CD4-positive, CD25-positive, alpha-beta regulatory T cell (primary cell): ENCODE measurements around the gene CNOT6. TPM values are rescaled to one million over a fixed set of nuclear protein-coding genes. Genes with fewer than 3 reads are reported as not detected.

Experiments used
- ATAC-seq, 2 donors: fragments of 150-1000 bp; cut with Tn5 transposase; one replicate each; pipeline ENCODE4 v1.10.0; 2021; ENCODE audit warnings: low read depth in 2 of 2, moderate number of reproducible peaks in 2 of 2, moderate library complexity in 1 of 2
- DNase-seq, 3 donors: peaks; one replicate each; pipeline versions ENCODE4 v3.0.0 to v3.0.0-alpha.2; 2012 to 2022; ENCODE audit warnings: mixed read lengths in 1 of 3
- H3K27ac ChIP-seq: one replicate; pipeline ENCODE4 v1.7.0; 2013; ENCODE audit warnings: mild to moderate bottlenecking, low read length; ENCODE audit not compliant: insufficient read depth, poor library complexity, severe bottlenecking
- H3K27me3 ChIP-seq: one replicate; pipeline ENCODE4 v1.7.0; 2013; ENCODE audit warnings: low read length; ENCODE audit not compliant: control insufficient read depth, insufficient read depth
- H3K36me3 ChIP-seq: one replicate; pipeline ENCODE4 v1.7.0; 2013; ENCODE audit warnings: mild to moderate bottlenecking, low read length, moderate library complexity; ENCODE audit not compliant: control insufficient read depth, insufficient read depth
- H3K4me1 ChIP-seq: 2 replicates; pipeline ENCODE4 v1.7.0; 2013; ENCODE audit warnings: mild to moderate bottlenecking, low read length; ENCODE audit not compliant: insufficient read depth, control insufficient read depth, poor library complexity, severe bottlenecking
- H3K4me3 ChIP-seq: one replicate; pipeline ENCODE4 v1.7.0; 2013; ENCODE audit warnings: low read depth, mild to moderate bottlenecking, low read length, moderate library complexity
- H3K9me3 ChIP-seq, 2 experiments: 1 replicate in 1 of 2; 2 replicates in 1 of 2; pipeline ENCODE4 v1.7.0; 2013; ENCODE audit warnings: low read length in 2 of 2, mild to moderate bottlenecking in 1 of 2, moderate library complexity in 1 of 2; ENCODE audit not compliant: control insufficient read depth in 2 of 2
- H3K27ac Mint-ChIP-seq, 3 donors: one replicate each; pipeline ENCODE4 v1.8.0; 2020 to 2022; ENCODE audit warnings: mild to moderate bottlenecking in 3 of 3, mixed read lengths in 3 of 3, moderate library complexity in 2 of 3
- H3K27me3 Mint-ChIP-seq: one replicate; pipeline ENCODE4 v1.8.0; 2022; ENCODE audit warnings: mild to moderate bottlenecking, mixed read lengths
- H3K36me3 Mint-ChIP-seq: one replicate; pipeline ENCODE4 v1.8.0; 2020; ENCODE audit warnings: mixed read lengths
- H3K4me1 Mint-ChIP-seq, 4 donors: one replicate each; pipeline ENCODE4 v1.8.0; 2020 to 2022; ENCODE audit warnings: mixed read lengths in 4 of 4, mild to moderate bottlenecking in 1 of 4
- H3K4me3 Mint-ChIP-seq, 4 donors: one replicate each; pipeline ENCODE4 v1.8.0; 2020 to 2022; ENCODE audit warnings: mild to moderate bottlenecking in 4 of 4, mixed read lengths in 4 of 4, moderate library complexity in 3 of 4
- H3K9me3 Mint-ChIP-seq, 7 donors: one replicate each; pipeline ENCODE4 v1.8.0; 2020 to 2022; ENCODE audit warnings: mixed read lengths in 7 of 7, mild to moderate bottlenecking in 3 of 7, moderate library complexity in 2 of 7
- polyA plus RNA-seq, 4 donors: library from polyadenylated mRNA; unstranded; fragments of 300-500 nt; fragmentation: Illumina TruSeq; gene quantifications; one replicate each; pipeline ENCODE4 v1.2.3, GENCODE V29; 2021
- total RNA-seq: library from RNA; stranded (reverse); gene quantifications from one replicate; pipeline ENCODE4 v1.2.3, GENCODE V29; 2022

The CNOT6 gene
- total and polyA plus RNA-seq, 5 donors from 2014 or later: 7.6 to 22.8 (median 9.0) TPM

DNA sequence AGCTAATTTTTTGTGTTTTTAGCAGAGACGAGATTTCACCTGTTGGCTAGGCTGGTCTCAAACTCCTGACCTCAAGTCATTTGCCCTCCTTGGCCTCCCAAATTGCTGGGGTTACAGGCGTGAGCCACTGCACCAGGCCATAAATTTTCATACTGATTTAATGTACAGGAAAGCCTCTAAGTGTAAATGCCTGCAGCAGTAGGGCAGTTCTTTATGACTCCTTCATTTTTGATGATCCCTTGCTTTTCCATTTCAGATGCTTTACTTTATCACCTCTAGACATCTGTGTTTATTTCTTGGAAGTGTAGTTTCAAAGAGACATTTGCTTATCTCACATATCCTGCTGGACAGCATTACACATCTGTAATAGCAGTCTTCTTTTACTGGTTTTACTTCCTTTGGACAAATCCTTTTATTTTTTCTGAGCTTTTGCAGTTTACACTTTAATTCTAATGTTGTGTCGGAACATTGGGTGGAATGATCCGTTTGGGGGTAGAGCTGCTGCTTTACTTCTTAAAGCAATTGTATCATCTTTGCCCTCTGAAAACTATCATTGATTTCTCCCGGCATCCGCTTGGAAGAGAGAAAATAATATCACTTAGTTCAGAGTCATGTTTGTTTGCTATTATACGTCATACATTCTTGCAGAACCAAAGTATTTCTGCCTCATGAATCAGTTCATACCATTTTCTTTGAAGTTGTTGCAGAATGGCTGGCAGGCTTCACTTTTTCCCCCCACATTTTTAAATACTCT is 61.2 kb downstream of the CNOT6 start:
- Mint-ChIP-seq H3K36me3 (peaks cover 54% of the 10 kb centered on the region), H3K9me3 (no peaks in the 10 kb centered on the region), H3K4me1 (peaks cover 20 to 42% (median 25%) of the 10 kb centered on the region in 4 donors), H3K27me3 (no peaks in the 10 kb centered on the region), H3K4me3 (no peak overlapping the region), H3K27ac (peak overlapping the region in 1 of 3 donors; percentile 32)
- Histone ChIP-seq H3K4me3 (no peak overlapping the region), H3K27ac (no peak overlapping the region), H3K36me3 (peaks cover 51% of the 10 kb centered on the region), H3K27me3 (no peaks in the 10 kb centered on the region), H3K4me1 (no peaks in the 10 kb centered on the region), H3K9me3 (no peaks in the 10 kb centered on the region)
- ATAC-seq (no peak), DNase-seq (no peak)

DNA sequence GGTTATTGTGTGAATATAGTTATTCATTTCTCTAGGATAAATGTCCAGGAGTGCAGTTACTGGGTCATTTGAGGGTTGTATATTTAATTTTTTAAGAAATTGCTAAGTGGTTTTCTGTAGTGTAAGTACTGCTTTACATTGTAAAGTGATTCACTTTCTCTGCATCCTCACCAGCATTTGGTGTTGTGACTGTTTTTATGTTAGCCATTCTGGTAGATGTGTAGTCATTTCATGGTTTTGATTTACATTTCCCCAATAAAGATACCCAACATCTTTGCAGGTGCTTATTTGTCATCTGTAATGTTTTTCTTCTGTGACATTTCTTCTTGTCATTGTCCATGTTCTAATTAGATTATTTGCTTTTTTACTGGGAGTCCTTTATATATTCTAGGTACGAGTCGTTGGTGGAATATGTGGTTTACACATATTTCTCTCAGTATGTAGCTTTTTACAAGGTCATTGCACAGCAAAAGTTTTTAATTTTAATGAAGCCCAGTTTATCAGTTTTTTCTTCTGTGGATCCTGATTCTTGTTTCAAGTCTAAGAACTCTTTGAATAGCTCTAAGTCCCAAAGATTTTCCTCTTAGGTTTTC is 63.1 kb downstream of the CNOT6 start:
- H3K9me3 Mint-ChIP-seq: no peaks in the 10 kb centered on the region
- H3K27me3 Mint-ChIP-seq: no peaks in the 10 kb centered on the region
- Histone ChIP-seq H3K36me3 (peaks cover 39% of the 10 kb centered on the region), H3K4me1 (no peaks in the 10 kb centered on the region), H3K27ac (no peak overlapping the region), H3K4me3 (no peak overlapping the region), H3K27me3 (no peaks in the 10 kb centered on the region), H3K9me3 (no peaks in the 10 kb centered on the region)
- DNase-seq (peak in 1 of 3 donors; percentile 34), ATAC-seq (no peak)
- peaks cover 32 to 47% (median 36%) of the 10 kb centered on the region in 4 donors for H3K4me1 Mint-ChIP-seq
- H3K27ac Mint-ChIP-seq: no peak overlapping the region
- peaks cover 68% of the 10 kb centered on the region for H3K36me3 Mint-ChIP-seq
- H3K4me3 Mint-ChIP-seq: no peak overlapping the region

- Mint-ChIP-seq H3K9me3 (no peaks in the 10 kb centered on the region), H3K27ac (no peak overlapping the region), H3K4me1 (peaks cover 32 to 47% (median 38%) of the 10 kb centered on the region in 4 donors), H3K27me3 (no peaks in the 10 kb centered on the region), H3K4me3 (no peak overlapping the region), H3K36me3 (peaks cover 61% of the 10 kb centered on the region)
- ATAC-seq: no peak
- no peaks in the 10 kb centered on the region for H3K27me3 ChIP-seq
- H3K9me3 ChIP-seq: no peaks in the 10 kb centered on the region
- no peak overlapping the region for H3K27ac ChIP-seq
- H3K36me3 ChIP-seq: peaks cover 32% of the 10 kb centered on the region
- no peaks in the 10 kb centered on the region for H3K4me1 ChIP-seq
- no peak for DNase-seq
- no peak overlapping the region for H3K4me3 ChIP-seq
These were observed 64.1 kb downstream of the CNOT6 start for GRCh38 chr5:180558232-180558631.

DNA sequence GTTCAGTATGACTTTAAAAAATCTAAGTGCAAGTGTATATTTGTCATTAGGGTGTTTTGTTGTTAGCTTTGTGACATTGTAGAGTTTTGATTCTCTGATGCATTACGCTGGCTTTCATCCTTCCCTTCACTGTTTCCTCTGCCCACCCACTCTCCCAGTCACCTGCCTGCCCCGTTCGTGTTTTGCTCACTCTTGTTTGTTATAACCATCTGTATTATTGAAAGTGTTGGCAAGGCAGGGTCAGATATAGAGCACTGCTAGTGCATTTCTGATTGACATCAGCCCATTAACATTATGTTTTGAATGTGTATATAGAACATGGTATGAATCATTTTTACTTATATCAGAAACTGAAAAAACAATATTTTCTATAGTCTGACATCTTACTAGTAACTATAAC is 69.8 kb downstream of the CNOT6 start:
- Mint-ChIP-seq H3K27ac (peak overlapping the region in 2 of 3 donors; percentile 3 to 65), H3K36me3 (peaks cover 72% of the 10 kb centered on the region)

DNA sequence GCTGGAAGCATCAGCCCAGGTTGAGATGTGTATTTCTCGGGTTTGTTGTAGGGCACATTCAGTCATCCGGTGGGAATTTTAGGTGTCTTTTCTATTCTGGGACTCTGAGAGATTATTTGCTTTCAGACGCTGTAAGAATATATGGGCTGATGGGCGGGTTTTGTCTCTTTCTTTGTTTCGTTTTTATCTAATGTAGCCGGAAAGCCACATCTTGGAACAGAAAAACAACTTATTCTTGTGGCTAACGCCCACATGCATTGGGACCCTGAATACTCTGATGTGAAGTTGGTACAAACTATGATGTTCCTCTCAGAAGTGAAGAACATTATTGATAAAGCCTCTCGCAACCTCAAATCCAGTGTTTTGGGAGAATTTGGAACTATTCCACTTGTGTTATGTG is 74.7 kb downstream of the CNOT6 start:
- ATAC-seq: no peak
- Histone ChIP-seq H3K4me3 (peak overlapping the region; percentile 30), H3K4me1 (peaks cover 1% of the 10 kb centered on the region), H3K27ac (peak overlapping the region; percentile 3), H3K27me3 (no peaks in the 10 kb centered on the region), H3K36me3 (peaks cover 69% of the 10 kb centered on the region), H3K9me3 (no peaks in the 10 kb centered on the region)
- peaks cover 70% of the 10 kb centered on the region for H3K36me3 Mint-ChIP-seq
- H3K27ac Mint-ChIP-seq: no peak overlapping the region
- no peaks in the 10 kb centered on the region for H3K27me3 Mint-ChIP-seq
- DNase-seq: no peak
- H3K4me1 Mint-ChIP-seq: peaks cover 2 to 6% (median 4%) of the 10 kb centered on the region in 4 donors
- H3K4me3 Mint-ChIP-seq: no peak overlapping the region
- no peaks in the 10 kb centered on the region for H3K9me3 Mint-ChIP-seq

More for the DNA sequence above, 69.8 kb downstream of the CNOT6 start:
- H3K36me3 ChIP-seq: peaks cover 40% of the 10 kb centered on the region
- no peak overlapping the region for H3K27ac ChIP-seq
- no peaks in the 10 kb centered on the region for H3K27me3 ChIP-seq
- ATAC-seq: peak in 1 of 2 donors; percentile 43
- peaks cover 7% of the 10 kb centered on the region for H3K4me1 ChIP-seq
- Mint-ChIP-seq H3K4me1 (peaks cover 23 to 34% (median 29%) of the 10 kb centered on the region in 4 donors), H3K4me3 (peak overlapping the region in 3 of 4 donors; percentile 6 to 38 (median 26)), H3K9me3 (no peaks in the 10 kb centered on the region), H3K27me3 (no peaks in the 10 kb centered on the region)
- H3K9me3 ChIP-seq: no peaks in the 10 kb centered on the region
- DNase-seq: peak in 1 of 3 donors; percentile 75
- no peak overlapping the region for H3K4me3 ChIP-seq

GRCh38 chr5:180575571-180575970 is 81.4 kb downstream of the CNOT6 start:
- no peak overlapping the region for H3K27ac Mint-ChIP-seq
- H3K27me3 Mint-ChIP-seq: no peaks in the 10 kb centered on the region
- Histone ChIP-seq H3K27ac (no peak overlapping the region), H3K36me3 (peaks cover 41% of the 10 kb centered on the region), H3K9me3 (no peaks in the 10 kb centered on the region), H3K27me3 (no peaks in the 10 kb centered on the region), H3K4me1 (no peaks in the 10 kb centered on the region), H3K4me3 (no peak overlapping the region)
- H3K9me3 Mint-ChIP-seq: no peaks in the 10 kb centered on the region
- peaks cover 47% of the 10 kb centered on the region for H3K36me3 Mint-ChIP-seq
- H3K4me3 Mint-ChIP-seq: no peak overlapping the region
- H3K4me1 Mint-ChIP-seq: no peaks in the 10 kb centered on the region
- ATAC-seq (no peak), DNase-seq (no peak)

DNA sequence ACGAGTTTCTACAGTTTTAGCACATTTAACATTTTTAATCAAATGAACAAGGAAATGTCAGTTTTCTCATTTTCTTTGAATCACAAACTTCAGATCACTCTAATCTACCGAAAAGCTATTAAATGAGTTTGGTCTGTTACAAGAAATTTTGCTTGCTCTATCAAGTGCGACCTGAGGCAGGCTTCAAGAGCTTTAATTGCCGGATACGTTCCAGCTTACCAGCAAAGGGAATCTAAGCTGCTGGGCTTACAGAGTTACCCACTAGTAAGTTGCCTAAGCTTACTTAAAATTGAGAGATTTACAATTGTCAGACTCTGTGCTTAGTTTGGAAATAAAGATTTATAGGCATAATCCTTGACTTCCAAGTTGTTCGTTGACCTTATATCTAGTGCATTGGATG is 86.5 kb downstream of the CNOT6 start:
- no peak for ATAC-seq
- H3K4me1 Mint-ChIP-seq: no peaks in the 10 kb centered on the region

More for the DNA sequence above, 86.5 kb downstream of the CNOT6 start:
- no peaks in the 10 kb centered on the region for H3K27me3 ChIP-seq
- H3K4me1 ChIP-seq: no peaks in the 10 kb centered on the region
- no peak overlapping the region for H3K27ac Mint-ChIP-seq
- no peak overlapping the region for H3K27ac ChIP-seq
- no peak for DNase-seq
- no peak overlapping the region for H3K4me3 ChIP-seq
- peaks cover 6% of the 10 kb centered on the region for H3K36me3 Mint-ChIP-seq
- H3K9me3 ChIP-seq: no peaks in the 10 kb centered on the region
- no peaks in the 10 kb centered on the region for H3K27me3 Mint-ChIP-seq
- H3K36me3 ChIP-seq: peaks cover 6% of the 10 kb centered on the region
- no peak overlapping the region for H3K4me3 Mint-ChIP-seq
- H3K9me3 Mint-ChIP-seq: peaks cover 0 to 4% (median 0%) of the 10 kb centered on the region in 7 donors
